GM18907 (cell line): ENCODE data around the gene ZYX.
"Not testable (repeated sequence)": the region's sequence is repeated elsewhere in the genome, so short reads cannot be mapped to it uniquely, and the experiment has no call there.

Source experiments
- ATAC-seq: cut with Tn5 transposase; IDR thresholded peaks from one replicate; pipeline ENCODE4 v1.9.1; 2021; ENCODE audit warnings: mild to moderate bottlenecking, moderate library complexity; ENCODE audit not compliant: unreplicated experiment

Gene ZYX

DNA sequence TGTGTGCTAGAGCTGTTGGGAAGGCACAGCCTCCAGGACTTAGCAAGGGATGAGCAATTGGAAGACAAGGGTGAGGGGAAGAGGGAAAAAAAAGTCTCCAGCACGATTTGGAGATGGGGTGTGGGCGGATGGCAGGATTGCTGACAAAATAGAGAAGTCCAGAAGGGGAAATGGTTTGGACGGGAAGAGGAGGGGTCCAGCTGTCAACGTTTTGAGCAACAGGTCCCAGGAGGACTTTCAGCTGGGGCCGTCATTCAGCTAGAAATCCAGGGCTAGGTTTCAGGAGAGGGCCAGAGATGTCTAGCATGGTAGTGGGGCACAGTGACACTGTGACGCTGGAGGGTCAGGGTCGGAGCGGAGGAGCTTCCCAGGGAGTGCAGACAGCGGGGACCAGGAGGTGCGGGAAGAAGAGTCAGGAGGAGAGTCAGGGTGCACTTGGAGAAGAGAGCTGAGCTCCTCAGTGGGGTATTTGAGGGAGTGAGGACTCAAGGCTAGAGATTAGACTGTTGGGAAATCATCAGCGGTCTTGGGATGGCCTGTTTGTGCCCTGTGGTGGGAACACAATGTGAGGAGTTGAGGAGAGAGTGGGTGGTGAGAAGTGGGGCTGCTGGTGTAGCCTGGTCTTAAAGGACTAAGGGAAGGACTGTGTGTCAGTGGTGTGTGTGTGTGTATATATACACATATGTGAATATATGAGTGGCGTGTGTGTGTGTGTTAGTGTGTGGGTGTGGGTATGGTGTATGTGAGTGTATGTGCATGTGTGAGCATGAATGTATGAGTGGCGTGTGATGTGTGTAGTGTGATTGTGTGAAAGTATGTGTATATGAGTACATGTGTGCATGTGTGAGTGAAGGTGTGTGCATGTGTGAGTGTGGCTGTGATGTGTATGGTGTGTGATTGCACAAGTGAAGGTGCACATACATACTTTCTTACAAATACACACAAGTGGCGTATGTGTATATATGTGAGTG is 3.8 kb downstream of the ZYX start:
- no peak for ATAC-seq

DNA sequence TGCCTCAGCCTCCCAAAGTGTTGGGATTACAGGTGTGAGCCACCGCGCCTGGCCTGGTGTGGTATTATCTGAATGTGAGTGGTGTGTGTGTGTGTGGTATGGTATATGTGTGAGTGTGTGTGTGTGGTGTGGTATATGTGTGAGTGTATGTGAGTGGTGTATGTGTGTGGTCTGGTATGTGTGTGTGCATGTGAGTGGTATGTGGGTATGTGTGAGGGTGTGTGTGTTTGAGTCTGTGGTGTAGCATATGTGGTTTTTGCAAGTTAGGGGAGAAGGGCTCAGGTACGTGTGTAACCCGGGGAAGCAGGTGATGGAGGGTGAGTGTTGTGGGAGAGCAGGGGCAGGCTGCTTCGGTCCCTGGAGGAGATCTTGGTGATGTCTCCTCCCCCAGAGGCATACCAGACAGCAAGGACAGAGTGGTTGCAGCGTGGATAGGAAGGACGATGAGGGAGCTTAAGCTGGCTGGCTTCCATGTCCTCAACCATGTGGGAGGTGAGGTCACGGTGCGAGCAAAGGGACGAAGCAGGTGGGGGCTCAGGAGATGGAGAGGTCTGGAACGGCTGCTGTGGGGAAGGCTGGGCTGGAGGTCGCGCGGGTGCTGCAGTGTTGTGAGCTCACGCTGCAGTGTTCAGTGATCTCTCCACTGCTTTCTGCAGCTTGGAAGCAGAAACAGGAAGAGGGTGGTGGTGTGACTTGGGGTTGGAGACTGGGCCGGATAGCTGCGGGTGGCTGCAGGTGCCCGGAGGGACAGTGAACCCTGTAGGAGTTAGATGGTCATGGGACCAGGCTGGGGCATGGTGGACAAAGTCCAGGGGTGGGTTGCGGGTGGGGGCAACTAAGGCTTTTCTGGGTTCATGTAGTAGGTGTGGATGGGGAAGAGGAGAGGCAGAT is 5.0 kb downstream of the ZYX start:
- ATAC-seq = peak; percentile 43

DNA sequence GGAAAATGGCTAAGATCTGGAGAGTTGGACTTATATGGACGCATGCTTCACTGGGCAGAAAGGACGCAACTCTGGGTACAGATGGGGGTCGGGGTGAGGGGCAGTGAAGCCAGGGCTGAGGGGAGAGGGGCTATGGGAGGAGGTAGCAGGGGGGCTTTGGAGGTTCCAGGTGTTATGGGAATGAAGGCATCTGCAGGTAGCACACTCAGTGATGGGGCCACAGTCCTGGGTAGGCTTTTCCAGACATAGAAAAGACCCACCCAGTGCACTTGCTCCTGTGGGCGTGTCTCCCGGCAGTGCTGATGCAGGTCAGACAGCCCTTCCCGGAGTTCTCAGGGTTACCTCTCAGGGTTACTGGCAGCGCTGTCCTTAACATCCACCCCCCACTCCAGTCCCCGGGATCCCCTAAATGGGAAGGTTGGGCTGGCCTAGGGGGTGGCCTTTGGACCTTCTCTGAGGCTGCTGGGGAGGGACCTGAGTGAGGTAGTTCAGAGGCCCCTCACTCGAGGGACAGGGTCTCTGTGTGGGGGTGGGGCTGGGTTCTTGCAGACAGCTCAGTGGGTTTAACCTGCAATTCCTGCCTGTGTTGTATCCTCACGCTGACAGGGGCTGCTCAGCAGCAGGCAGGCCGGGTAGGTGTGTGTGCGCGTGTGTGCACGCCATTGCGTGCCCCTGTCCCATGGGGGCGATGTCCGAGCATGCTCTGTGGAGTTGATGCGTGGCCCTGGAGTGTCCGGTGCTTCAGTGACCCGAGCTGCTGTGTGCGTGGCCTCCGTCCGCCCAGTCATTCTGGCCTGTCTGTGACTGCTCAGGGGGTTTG is 6.2 kb downstream of the ZYX start:
- ATAC-seq = no peak

DNA sequence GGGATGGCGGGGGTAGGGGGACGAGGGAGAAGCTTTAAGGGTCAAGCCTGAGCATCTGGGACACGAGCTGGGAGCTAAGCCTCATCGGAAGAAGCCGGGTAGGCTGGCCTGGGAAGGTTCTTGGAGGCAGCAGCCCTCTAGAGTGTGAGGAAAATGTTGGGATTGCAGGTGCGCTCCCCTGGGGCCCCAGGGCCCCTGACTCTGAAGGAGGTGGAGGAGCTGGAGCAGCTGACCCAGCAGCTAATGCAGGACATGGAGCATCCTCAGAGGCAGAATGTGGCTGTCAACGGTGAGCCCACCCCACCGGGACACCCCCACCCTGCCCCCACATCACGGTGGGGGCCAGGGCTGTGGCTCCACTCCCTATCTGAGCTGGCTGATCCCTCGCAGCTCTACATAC is 6.9 kb downstream of the ZYX start:
- no peak for ATAC-seq

DNA sequence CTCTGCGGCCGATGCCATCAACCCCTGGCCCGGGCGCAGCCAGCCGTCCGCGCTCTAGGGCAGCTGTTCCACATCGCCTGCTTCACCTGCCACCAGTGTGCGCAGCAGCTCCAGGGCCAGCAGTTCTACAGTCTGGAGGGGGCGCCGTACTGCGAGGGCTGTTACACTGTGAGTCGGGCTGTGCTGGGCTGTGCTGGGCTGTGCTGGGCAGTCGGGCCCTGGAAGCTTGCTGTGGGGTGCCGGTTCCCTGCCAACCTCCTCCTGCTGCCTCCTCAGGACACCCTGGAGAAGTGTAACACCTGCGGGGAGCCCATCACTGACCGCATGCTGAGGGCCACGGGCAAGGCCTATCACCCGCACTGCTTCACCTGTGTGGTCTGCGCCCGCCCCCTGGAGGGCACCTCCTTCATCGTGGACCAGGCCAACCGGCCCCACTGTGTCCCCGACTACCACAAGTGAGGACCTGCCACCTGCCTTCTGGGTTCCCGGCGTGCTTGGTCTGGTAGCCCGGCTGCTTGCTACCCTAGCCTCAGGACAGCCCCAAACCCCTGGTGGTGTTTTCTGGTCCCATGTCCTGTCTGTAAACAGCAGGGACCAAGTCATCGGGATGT is 7.5 kb downstream of the ZYX start:
- ATAC-seq = no peak

DNA sequence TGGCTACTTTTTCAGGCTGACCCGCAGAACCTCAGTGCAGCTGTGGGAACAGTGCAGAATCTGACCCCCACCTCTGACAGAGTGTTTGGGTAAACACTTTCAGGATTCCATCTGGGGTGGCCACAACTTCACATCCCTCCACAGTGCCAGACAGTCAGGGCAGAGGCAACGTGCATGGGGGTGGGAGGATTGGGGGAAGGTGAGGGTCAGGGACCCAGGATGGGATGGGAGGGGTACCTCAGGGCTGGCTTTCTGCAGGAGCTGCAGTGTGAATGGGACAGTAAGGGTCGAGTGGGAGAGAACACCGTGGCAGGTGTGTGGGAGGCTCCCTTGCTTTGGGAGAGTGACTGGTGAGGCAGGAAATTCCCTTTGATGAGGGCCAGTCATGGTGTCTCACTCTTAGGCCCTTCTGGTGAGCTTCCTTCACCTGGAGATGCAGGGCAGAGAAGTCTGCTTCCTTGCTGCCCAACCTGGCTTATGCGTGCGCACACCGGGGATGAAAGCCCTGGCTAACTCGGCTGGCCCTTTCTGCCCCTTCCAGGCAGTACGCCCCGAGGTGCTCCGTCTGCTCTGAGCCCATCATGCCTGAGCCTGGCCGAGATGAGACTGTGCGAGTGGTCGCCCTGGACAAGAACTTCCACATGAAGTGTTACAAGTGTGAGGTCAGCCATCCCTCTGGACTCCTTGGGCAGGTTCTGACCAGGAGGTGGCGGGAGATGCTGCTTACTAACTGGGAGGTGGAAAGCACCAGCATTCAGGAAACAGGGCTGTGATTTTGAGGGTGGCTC is 8.4 kb downstream of the ZYX start:
- ATAC-seq = no peak

DNA sequence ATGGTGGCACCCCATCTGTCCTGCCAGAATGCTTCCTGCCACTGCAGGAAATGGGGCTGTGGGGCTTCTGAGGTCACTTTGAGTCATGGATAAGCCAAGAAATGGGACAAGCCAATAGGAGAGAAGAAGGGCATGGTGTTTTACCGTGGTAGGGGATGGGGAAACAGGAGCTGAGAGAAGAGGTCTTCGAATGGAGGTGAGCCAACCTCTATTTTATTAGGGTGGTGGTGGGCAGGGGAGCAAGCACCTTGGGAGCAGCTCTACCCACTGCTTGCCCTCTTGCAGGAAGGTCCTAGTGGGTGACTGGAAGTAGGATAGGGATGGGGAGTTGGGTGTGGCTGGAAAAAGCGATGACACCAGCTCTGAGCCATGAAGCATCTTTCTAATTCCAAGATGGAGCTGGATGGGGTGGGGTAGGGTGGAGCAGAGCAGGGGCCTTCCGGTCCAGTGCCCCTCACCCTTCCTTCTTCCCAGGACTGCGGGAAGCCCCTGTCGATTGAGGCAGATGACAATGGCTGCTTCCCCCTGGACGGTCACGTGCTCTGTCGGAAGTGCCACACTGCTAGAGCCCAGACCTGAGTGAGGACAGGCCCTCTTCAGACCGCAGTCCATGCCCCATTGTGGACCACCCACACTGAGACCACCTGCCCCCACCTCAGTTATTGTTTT is 9.1 kb downstream of the ZYX start:
- no peak for ATAC-seq

DNA sequence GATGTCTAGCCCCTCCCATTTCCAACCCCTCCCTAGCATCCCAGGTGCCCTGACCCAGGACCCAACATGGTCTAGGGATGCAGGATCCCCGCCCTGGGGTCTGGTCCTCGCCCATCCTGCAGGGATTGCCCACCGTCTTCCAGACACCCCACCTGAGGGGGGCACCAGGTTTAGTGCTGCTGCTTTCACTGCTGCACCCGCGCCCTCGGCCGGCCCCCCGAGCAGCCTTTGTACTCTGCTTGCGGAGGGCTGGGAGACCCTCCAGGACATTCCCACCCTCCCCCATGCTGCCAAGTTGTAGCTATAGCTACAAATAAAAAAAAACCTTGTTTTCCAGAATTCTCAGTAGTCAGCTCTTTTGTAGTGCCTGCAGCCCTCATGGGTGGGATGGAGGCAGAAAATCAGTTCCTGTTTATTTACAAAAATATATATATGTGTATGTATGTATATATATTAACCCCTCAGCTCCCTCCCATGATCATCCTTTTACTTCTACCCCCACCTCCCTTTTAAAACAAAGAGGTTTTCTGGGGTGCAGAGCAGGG is 9.7 kb downstream of the ZYX start:
- ATAC-seq = no peak

DNA sequence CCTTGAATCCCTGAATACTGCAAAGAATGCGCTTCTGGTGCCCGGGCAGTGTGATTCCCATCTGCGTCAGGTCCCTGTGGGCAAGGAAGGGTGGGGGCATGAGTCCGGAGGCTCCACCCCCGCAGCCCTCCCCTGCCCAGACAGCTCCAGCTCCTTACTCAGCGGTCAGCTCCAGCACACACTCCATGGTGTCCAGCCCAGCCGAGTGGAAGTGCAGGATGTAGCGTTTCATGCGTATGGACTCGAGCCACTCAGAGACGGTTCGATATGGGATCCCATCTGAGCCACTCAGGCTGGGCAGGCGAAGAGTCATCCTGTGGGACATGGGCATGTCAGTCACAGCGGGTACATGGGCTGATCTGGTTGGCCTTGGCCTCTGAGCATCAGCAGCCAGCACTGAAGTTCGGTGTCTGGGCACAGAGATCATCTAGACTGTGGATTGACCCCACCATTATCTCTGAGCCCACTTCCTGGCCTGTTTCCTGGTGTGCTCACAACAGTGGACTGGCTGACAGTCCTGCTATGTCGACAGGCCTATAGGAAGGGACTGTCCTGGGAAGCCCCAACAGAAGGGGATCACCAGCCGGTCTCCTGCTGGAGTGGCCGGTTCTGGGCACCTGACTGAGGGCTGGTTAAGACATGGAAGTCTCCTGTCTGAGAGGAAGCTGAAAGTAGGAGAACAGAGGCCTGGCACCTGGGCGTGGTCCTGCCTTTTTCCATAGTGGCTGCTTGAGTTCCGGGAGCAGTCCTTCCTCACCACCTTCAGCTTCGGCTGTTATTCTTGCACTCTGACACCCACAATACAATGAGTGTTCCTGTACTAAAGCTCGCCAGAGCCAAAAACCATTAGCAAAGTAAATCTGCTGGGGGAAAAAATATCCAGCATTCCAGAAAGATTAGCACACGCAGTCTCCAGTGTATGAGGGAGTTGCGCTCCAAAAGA is 10.6 kb downstream of the ZYX start:
- ATAC-seq = no peak

DNA sequence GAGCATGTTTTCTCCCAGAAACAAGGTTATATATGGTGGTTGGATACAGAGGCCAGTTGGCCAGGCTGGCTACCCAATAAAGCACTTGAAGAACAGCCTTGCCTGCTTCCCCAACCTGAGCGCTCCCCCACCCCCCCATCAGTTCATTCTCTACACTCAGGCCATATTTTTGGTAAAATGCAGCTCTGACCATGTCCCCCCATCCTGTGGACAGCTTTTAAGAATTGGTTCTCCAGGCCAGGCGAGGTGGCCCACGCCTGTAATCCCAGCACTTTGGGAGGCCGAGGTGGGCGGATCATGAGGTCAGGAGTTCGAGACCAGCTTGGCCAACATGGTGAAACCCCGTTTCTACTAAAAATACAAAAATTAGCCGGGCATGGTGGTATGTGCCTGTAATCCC is 11.3 kb downstream of the ZYX start:
- ATAC-seq = not testable (repeated sequence)

DNA sequence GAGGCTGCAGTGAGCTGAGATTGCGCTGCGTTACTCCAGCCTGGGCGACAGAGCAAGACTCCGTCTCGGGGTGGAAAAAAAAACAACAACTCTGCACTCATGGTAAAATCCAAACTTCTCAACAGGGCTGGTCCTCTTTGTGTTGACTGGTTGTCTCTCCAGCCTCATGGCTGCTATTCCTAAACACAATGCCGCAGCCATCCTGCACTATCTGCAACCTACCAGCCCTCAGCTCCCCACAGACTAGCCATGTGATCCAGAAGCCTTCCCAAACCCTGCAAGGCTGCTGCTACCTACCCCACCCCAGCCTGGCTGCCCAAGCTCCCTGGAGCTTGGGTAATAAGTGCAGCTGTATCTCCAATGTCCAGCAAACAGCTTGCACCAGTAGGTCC is 11.7 kb downstream of the ZYX start:
- no peak for ATAC-seq

DNA sequence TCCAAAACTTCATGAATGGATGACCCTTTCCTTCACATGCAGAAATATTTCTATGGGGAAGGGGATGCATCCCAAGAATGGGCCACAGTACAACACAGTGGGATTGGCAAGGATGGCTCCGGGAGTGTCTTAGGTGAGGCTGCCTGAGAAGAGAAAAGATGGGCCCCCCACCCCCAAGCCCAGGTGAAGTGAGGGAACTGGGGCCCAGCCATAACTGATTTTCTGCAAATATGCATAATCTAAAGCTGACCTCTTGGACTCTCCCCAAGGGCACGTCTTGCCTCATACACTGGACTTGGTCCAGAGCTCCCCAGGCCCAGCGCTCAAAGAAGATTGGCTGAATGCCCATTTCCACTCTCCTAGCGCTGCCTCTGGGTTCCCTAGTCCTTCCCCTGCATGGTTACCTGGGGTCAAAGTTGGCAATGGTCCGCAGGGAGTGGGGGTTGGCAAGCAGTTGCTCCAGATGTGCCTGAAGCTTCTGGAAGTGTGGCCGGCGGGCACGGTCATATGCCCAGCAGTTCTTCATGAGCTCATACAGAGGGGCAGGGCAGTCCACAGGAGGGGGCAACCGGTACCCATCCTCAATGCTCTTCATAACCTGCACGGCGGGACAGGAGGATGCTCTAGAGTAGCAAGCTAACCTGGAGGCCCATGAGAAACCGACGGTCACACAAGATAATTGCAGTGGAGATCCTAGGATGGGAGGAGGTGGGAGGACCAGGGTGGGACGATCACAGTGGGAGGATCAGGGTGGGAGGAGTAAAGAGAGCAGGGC is 12.3 kb downstream of the ZYX start:
- no peak for ATAC-seq

DNA sequence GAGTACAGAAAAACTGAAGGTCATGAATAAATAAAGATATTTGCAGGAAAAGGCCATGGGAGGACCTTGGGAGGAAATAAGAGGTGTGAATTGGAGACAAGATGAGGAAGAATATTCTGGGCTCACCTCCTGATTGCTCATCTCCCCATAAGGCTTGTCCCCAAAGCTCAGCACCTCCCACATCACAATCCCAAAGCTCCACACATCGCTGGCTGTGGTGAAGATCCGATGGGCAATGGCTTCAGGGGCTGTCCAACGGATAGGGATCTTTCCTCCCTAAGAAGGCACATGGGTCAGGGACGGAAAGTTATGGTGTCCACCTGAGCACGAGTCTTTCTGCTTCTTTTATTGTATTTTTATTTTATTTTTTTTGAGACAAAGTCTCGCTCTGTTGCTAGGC is 12.9 kb downstream of the ZYX start:
- no peak for ATAC-seq

DNA sequence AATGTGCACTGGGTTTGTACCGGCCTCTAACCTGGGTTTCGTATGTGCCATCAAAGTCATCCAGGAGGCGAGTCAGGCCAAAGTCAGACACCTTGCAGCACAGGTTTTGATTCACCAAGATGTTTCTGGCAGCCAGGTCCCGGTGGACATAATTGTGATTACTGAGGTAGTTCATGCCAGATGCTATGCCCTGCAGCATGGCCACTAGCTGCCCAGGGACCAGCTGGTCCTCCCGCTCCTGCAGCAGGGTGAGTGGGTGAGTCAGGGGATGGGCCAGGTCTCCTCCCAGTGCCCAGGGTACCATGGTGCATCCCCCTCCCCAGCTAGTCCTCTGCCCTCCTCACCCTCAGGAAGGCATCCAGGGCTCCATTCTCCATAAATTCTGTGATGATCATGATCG is 13.6 kb downstream of the ZYX start:
- ATAC-seq = no peak

DNA sequence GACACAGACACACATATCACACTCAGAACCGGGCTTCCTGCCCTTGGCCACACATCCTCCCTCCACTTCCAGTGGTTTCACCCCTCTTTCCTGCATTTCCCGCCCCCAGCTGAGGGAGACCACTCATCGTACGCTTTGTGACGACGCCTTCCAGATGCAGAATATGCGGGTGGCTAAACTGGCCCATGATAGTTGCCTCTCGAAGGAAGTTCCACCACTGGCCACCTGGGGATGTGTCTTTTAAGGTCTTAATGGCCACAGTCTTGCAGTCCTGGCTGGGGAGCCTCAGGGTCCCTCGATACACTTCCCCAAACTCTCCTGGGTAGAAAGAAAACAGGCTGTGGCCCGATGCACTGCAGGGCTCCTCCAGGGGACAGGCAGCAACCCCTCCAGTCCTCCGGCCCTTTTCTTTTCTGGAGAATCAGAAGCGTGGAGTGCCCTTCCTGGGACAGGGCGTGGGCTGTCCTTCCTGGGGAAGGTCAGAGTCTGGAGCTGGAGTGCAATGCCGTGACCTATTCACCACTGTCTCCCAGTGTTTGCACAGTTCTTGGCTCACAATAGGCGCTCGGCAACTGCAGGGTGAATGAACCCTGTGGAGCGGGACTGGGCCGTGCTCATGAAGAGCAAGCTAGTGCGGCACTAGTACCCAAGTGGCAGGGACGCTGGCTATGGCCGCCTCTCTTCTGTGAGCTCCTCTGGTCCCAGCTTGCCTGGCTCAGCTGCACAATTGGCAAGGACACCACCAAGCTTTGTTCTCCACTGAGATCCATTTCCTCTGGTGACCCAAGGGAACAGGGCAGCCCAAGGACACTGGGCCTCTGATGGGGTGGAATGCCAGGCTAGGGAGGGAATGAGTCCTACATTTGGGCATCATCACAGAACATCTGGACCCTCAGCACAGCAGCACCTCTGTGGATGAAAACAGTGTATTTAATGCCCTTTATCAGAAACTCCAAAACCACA is 14.3 kb downstream of the ZYX start:
- ATAC-seq = no peak

DNA sequence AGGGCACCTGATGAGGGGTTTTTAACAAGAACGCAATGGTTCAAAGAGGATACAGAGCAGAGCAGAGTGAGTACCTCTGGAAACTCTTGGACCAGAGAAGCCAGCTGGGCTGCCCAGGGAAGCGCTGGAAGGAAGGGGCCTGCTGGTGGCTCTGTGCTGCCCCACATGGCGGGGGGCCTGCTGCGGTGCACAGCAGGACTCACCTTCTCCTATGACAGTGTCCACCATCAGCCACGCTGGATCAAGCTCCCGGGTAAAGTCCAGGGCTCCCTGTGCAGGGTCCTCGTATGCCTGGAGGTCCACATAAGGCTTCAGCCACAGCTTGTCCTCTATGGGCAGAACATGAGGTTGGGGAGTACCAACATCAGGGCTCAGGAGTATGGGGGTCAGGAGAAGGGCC is 15.0 kb downstream of the ZYX start:
- ATAC-seq = no peak
